Pons (tissue), 1 donor: ENCODE results near the gene ZNF830.
"Not testable (repeated sequence)": the region's sequence is repeated elsewhere in the genome, so short reads cannot be mapped to it uniquely, and the experiment has no call there.

Source experiments
- DNase-seq: peaks from one replicate; pipeline ENCODE4 v3.0.0-alpha.2; 2016; ENCODE audit warnings: low spot score

The ZNF830 gene

GRCh38 chr17:34991606-34992005, 30.3 kb downstream of the ZNF830 start:
- DNase-seq, result no peak

GRCh38 chr17:34993031-34993430, 31.7 kb downstream of the ZNF830 start:
- DNase-seq, result no peak

- DNase-seq, result no peak
Measured at GRCh38 chr17:34996422-34997285, 35.3 kb downstream of the ZNF830 start.

- DNase-seq, result no peak
Measured at GRCh38 chr17:34997355-34997862, 36.1 kb downstream of the ZNF830 start.

- peak; percentile 90 for DNase-seq
Measured at GRCh38 chr17:34998205-34998604, 36.9 kb downstream of the ZNF830 start.

- no peak for DNase-seq
Measured at GRCh38 chr17:34999456-34999855, 38.1 kb downstream of the ZNF830 start.

- DNase-seq, result not testable (repeated sequence)
Measured at GRCh38 chr17:35000965-35001364, 39.6 kb downstream of the ZNF830 start.

GRCh38 chr17:35001549-35001948, 40.2 kb downstream of the ZNF830 start:
- DNase-seq, result no peak

- no peak for DNase-seq
Measured at GRCh38 chr17:35002876-35003551, 41.7 kb downstream of the ZNF830 start.

GRCh38 chr17:35003778-35004177, 42.4 kb downstream of the ZNF830 start:
- no peak for DNase-seq

- no peak for DNase-seq
Measured at GRCh38 chr17:35006345-35006744, 45.0 kb downstream of the ZNF830 start.

GRCh38 chr17:35006961-35007360, 45.6 kb downstream of the ZNF830 start:
- DNase-seq, result no peak

GRCh38 chr17:35010093-35010492, 48.8 kb downstream of the ZNF830 start:
- no peak for DNase-seq

- no peak for DNase-seq
Measured at GRCh38 chr17:35011671-35012216, 50.4 kb downstream of the ZNF830 start.
